IPS-20b (cell line): ENCODE results near the gene USP10.

ENCODE experiments used
- H3K27ac ChIP-seq: one replicate; pipeline ENCODE4 v1.5.1; 2013; ENCODE audit warnings: low read length
- H3K27me3 ChIP-seq: 2 replicates; pipeline ENCODE4 v1.6.1; 2013; ENCODE audit warnings: mild to moderate bottlenecking, low read length, inconsistent platforms; ENCODE audit not compliant: insufficient read depth
- H3K36me3 ChIP-seq: 2 replicates; pipeline ENCODE4 v1.6.1; 2013; ENCODE audit warnings: low read depth, mild to moderate bottlenecking, inconsistent platforms, low read length, moderate library complexity; ENCODE audit not compliant: insufficient read depth
- H3K4me1 ChIP-seq: 2 replicates; pipeline ENCODE4 v1.6.1; 2013; ENCODE audit warnings: mild to moderate bottlenecking, control low read depth, inconsistent platforms, low read length, moderate library complexity; ENCODE audit not compliant: insufficient read depth
- H3K4me3 ChIP-seq: 2 replicates; pipeline ENCODE4 v1.5.1; 2013; ENCODE audit warnings: mild to moderate bottlenecking, low read length, inconsistent platforms
- H3K9ac ChIP-seq: 2 replicates; pipeline ENCODE4 v1.6.1; 2013; ENCODE audit warnings: low read depth, mild to moderate bottlenecking, inconsistent platforms, low read length, moderate library complexity
- H3K9me3 ChIP-seq: 2 replicates; pipeline ENCODE4 v1.6.1; 2013; ENCODE audit warnings: mild to moderate bottlenecking, low read depth, low read length, inconsistent platforms; ENCODE audit not compliant: insufficient read depth

Gene USP10

DNA sequence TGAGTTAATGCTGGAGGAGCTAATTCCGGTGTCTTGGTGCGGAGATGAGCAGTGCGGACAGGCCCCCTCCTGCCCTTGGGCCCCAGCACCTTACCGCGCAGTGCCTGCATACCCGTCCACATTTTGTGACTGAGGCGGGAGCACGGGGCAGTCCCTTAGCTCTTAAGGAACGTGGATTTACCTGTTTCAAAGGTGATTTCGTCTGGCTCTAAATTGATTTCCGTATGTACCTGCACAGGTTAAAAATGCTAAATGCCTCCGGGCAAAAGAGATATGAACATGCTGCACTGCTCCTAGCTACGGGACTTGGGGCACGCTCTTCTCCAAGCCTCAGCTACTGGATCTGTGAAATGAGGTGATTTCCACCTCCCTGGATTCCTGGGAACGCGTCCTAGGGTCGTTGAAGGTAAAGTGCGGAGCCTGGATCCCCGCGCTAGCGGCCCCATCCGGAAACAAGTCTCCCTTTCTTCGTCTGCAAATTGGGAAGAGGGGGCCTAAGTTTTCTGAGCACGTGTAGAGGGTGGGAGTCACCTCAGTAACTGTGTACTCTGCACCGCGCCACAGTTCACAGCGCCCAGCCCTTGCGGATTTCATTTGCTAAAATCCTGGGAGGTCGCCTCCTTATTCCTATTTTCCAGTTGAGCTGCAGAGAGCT lies 119.3 kb downstream of the USP10 start:
- peak overlapping the region; percentile 51; the same call in 1 of the 2 replicates for H3K9ac ChIP-seq
- H3K27ac ChIP-seq: no peak overlapping the region
- no peaks in the 10 kb centered on the region for H3K36me3 ChIP-seq
- H3K9me3 ChIP-seq: no peaks in the 10 kb centered on the region
- H3K27me3 ChIP-seq: peaks cover 57% of the 10 kb centered on the region
- peak overlapping the region; percentile 80 for H3K4me3 ChIP-seq
- no peaks in the 10 kb centered on the region; the same call in 1 of the 2 replicates for H3K4me1 ChIP-seq

DNA sequence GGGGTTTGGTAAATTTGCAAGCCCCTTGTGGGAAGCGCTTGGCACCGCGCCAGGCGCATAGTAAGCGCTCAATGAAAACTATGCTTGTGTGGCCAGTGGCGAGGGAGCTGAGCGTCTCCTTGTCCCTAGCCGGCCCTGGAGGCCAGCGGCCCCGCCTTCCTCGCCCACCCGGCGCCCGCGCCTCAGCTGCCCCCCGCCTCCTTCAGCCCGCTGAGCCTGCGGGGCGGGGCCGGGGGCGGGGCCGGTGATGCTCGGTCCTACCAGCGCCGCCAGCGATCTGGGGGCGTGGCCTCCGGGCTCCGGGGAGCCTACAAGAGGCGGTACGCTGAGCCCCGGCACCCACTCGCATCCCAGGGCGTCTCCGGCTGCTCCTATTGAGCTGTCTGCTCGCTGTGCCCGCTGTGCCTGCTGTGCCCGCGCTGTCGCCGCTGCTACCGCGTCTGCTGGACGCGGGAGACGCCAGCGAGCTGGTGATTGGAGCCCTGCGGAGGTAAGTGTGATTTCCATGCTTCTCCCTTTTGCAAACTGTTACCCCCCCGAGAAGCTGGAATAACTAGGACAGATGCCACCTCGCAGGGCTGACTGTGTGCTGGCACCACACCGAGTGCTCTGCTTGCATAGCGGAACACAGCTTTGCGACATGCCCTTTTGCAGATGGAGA lies 120.0 kb downstream of the USP10 start, which contains the start of gene CRISPLD2:
CRISPLD2 (plus strand) TSS at position 342 of the 661 bp plus-strand sequence. CDS start 18,511 bp downstream, outside the sequence.
- Histone ChIP-seq H3K27me3 (peaks cover 57% of the 10 kb centered on the region), H3K36me3 (no peaks in the 10 kb centered on the region), H3K9ac (peak within 1 kb of the TSS; percentile 51; the same call in 1 of the 2 replicates), H3K9me3 (no peaks in the 10 kb centered on the region), H3K27ac (no peak within 1 kb of the TSS), H3K4me1 (no peaks in the 10 kb centered on the region; the same call in 1 of the 2 replicates), H3K4me3 (peak within 1 kb of the TSS; percentile 80)

DNA sequence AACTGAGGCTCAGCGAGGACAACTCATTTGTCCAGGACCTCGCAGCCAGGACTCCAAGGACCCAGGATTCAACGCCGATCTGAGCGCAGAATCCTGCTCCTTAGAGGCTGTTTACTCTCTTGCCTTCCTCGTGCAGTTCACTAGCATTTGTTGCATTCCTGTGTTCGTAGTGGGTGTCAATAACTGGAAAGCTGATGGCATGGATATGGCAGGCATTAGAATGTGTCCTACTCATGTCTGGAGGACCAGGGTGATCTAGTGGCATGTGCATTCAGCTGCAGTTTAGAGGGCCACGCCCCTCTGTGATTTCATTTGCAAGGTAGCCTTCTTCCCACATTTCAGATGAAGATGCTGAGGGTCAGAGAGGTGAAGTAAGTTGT lies 120.5 kb downstream of the USP10 start:
- no peaks in the 10 kb centered on the region; the same call in 1 of the 2 replicates for H3K4me1 ChIP-seq
- H3K4me3 ChIP-seq: peak overlapping the region; percentile 80
- no peak overlapping the region for H3K27ac ChIP-seq
- H3K9ac ChIP-seq: no peak overlapping the region
- H3K36me3 ChIP-seq: no peaks in the 10 kb centered on the region
- peaks cover 57% of the 10 kb centered on the region for H3K27me3 ChIP-seq
- H3K9me3 ChIP-seq: no peaks in the 10 kb centered on the region

DNA sequence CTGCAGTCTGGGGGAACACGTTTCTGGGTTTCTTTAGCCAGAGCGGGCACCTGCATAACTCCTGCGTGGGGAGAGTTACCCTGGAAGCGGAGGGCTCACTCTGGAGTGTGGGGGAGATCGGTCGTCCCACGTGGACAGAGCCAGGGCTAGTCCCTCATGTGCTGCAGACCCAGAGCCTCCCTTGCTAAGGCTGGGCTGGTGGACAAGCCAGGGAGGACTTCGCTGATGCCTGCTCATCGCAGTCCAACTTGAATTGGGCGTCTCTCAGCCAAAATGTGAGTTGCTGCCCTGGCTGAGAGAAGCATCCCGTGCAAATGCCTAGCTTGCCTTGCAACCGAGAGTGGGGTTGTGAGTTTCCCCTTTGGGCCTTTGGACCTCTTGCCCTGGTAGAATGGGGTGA lies 121.0 kb downstream of the USP10 start:
- Histone ChIP-seq H3K36me3 (no peaks in the 10 kb centered on the region), H3K9ac (no peak overlapping the region), H3K9me3 (no peaks in the 10 kb centered on the region), H3K27ac (no peak overlapping the region), H3K4me3 (no peak overlapping the region), H3K4me1 (no peaks in the 10 kb centered on the region; the same call in 1 of the 2 replicates), H3K27me3 (peaks cover 57% of the 10 kb centered on the region)

DNA sequence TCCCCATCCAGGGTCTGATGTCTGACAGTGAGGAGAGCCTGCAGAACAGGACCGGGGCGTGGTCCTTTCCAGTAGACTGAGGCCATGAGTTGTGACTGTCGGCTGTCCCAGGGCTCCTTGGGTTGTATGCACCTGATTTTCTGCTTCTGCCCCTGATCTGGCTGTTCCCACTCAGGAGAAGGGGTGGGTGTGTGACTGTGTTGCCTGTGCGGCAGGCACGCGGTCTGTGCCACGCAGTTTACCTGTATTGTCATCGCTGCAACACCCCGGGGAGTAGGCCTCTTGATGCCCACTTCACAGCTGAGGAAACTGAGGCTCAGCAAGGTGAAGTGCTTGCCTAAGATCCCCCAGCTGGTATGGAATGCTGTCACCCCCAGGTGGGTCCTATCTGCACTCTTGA lies 121.4 kb downstream of the USP10 start:
- H3K4me1 ChIP-seq: no peaks in the 10 kb centered on the region; the same call in 1 of the 2 replicates
- H3K4me3 ChIP-seq: no peak overlapping the region
- no peaks in the 10 kb centered on the region for H3K9me3 ChIP-seq
- H3K27me3 ChIP-seq: peaks cover 57% of the 10 kb centered on the region
- H3K27ac ChIP-seq: no peak overlapping the region
- no peaks in the 10 kb centered on the region for H3K36me3 ChIP-seq
- H3K9ac ChIP-seq: no peak overlapping the region

DNA sequence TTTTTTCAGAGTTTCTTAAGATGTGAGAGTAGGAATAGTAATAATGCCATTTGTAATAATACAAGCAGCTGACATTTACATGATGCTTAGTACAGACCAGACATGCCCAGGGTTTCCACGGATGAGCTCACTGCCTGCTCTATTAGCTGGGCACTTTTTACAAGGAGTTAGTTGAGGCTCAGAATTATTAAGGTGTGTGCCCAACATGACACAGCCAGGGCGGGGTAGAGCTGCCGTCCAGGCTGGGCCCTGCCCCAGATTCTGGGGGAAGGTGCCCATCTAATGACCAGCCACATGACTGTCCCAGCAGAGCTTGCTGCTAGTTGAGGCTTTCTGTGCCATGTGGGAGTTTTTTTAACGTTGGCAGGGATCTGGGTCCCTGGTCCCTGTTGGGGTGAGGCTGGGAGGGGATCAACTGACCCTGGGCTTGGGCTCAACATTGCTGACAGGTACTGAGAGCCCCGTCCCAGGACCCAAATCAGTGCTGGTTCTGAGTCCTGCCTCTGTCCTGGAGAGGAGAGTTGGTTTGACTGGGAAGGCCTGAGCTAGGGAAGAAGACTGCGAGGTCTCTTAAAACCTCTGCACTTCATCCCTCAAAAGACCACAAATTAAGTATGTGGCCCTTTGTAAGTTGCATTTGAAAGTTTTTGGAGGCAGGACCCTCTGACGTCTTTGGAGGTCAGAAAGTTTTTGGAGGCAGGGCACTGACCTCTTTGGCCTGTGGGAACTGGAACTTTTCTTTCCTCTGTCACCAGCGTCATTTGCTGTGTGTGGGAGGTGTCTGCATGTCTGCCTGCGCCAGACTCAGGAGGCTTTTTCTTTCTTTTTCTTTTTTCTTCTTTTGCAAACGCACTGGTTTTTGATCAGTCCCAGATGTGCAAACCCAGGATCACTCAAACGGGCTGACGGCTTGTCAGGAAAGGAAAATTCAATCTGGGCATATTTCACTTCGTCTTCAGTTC lies 122.2 kb downstream of the USP10 start:
- no peaks in the 10 kb centered on the region; the same call in 1 of the 2 replicates for H3K4me1 ChIP-seq
- H3K9me3 ChIP-seq: no peaks in the 10 kb centered on the region
- no peak overlapping the region for H3K4me3 ChIP-seq
- H3K36me3 ChIP-seq: no peaks in the 10 kb centered on the region
- no peak overlapping the region for H3K9ac ChIP-seq
- no peak overlapping the region for H3K27ac ChIP-seq
- H3K27me3 ChIP-seq: peaks cover 55% of the 10 kb centered on the region

DNA sequence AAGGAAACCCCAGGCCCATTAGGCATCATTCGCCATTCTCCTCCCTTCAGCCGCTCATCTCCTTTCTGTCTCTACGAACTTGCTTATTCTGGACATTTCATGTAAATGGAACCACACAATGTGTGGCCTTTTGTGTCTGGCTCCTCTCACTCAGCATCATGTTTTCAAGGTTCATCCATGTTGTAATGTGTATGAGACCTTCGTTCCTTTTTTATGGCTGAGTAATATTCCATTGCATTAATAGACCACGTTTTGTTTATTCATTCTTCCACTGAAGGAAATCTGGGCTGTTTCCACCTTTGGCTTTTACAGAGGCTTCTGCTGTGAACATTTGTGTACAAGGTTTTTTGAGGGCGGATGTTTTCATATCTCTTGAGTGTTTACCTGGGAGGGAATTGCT lies 123.2 kb downstream of the USP10 start:
- H3K36me3 ChIP-seq: no peaks in the 10 kb centered on the region
- H3K27ac ChIP-seq: no peak overlapping the region
- no peak overlapping the region for H3K4me3 ChIP-seq
- H3K4me1 ChIP-seq: no peaks in the 10 kb centered on the region; the same call in 1 of the 2 replicates
- H3K9me3 ChIP-seq: no peaks in the 10 kb centered on the region
- H3K27me3 ChIP-seq: peaks cover 46% of the 10 kb centered on the region
- H3K9ac ChIP-seq: no peak overlapping the region

DNA sequence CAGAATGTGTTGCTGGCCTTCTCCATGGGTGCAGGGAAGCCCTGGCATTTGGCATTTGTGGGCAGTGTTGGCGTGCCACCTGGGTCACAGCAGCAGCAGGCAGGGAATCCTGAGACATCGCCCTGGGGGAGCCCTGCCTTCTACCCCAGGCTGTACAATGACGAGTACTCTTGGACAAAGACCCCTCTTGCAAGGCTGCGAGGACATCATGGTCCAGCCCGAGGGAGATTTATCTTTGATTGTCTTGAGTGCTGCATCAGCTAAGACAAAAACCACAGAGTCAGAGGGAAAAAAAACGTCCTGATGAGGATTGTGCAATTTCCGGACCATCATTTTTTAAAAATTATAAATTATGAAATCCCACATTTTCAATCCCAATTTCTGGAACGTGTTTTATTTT lies 123.7 kb downstream of the USP10 start:
- H3K4me1 ChIP-seq: no peaks in the 10 kb centered on the region; the same call in 1 of the 2 replicates
- H3K36me3 ChIP-seq: no peaks in the 10 kb centered on the region
- H3K27me3 ChIP-seq: peaks cover 41% of the 10 kb centered on the region
- no peaks in the 10 kb centered on the region for H3K9me3 ChIP-seq
- no peak overlapping the region for H3K4me3 ChIP-seq
- H3K9ac ChIP-seq: no peak overlapping the region
- H3K27ac ChIP-seq: no peak overlapping the region

DNA sequence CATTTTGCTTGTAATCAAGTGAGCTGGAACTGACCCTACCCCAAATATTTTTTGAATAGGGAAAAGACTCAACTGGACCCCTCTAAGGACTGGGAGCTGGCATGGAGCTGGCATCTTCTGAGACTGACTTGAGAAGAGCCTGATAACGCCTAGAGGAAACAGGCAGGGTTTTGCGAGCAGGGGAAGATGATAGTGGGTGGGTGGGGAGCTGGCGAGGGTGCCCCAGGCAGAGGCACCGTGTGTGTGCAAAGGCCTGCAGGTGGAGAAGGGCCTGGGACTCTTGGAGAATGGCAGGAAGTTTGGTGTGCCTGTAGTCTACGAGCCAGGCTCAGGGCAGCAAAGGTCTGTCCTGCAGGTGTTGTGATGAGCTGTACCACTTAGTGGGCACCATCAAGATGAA lies 124.1 kb downstream of the USP10 start:
- Histone ChIP-seq H3K27me3 (peaks cover 37% of the 10 kb centered on the region), H3K27ac (no peak overlapping the region)

DNA sequence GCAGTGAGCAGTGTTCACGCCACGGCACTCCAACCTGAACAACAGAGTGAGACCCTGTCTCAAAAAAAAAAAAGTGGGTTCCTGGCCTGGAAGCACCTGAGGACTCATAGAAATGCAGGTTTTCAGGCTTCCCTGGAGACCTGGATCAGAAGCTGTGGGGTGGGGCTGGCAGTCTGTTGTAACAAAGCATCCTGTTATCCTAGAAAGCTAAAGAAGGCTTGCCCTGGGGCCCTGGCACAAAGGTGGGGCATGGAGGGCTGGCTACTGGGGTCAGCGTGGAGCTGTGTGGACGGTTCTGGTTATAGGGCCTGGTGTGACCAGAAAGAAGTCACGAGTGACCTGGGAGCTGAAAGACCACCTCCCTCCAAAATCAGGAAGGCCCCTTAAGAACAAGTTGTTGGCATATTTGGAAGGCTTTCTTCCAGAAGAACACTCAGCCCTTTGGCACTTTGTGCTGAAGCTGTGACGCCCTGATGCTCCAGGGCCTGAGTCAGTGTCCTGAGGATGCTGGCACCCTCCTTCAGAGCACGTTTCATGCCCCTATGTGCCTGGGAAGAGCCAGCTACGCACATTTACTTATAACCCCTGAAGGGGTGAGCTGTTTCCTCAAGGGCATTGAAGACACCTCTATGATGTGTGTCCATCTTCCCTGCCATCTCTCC lies 126.2 kb downstream of the USP10 start:
- H3K9me3 ChIP-seq: no peaks in the 10 kb centered on the region
- no peak overlapping the region for H3K9ac ChIP-seq
- no peak overlapping the region for H3K27ac ChIP-seq
- no peaks in the 10 kb centered on the region for H3K4me1 ChIP-seq
- no peak overlapping the region for H3K4me3 ChIP-seq
- H3K36me3 ChIP-seq: no peaks in the 10 kb centered on the region
- H3K27me3 ChIP-seq: peaks cover 17% of the 10 kb centered on the region

More for the DNA sequence above, 124.1 kb downstream of the USP10 start:
- H3K36me3 ChIP-seq: no peaks in the 10 kb centered on the region
- H3K9ac ChIP-seq: no peak overlapping the region
- no peaks in the 10 kb centered on the region for H3K9me3 ChIP-seq
- H3K4me1 ChIP-seq: no peaks in the 10 kb centered on the region; the same call in 1 of the 2 replicates
- no peak overlapping the region for H3K4me3 ChIP-seq

DNA sequence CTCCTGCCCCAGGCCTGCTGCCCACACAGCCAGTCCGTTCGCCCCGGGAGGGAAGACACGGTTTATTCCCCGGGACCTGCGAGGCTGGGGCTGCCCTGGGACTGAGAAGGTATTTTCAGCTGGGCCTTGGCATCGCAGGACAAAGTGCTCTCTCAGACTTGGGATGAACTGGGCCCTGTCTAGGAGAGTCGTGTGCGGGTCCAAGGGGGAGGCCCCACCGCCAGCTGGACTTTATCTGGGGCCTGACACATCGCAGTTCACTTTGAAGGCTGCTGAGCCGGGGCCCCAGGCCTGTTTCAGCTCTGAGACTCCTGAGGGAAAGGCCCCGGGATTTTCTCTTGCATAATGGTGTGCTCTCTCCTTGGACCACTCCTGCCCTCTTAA lies 126.8 kb downstream of the USP10 start:
- Histone ChIP-seq H3K27me3 (peaks cover 13% of the 10 kb centered on the region), H3K4me1 (no peaks in the 10 kb centered on the region), H3K9me3 (no peaks in the 10 kb centered on the region), H3K36me3 (no peaks in the 10 kb centered on the region), H3K9ac (no peak overlapping the region), H3K4me3 (no peak overlapping the region), H3K27ac (no peak overlapping the region)
